Activated CD8-positive, alpha-beta memory T cell treated with anti-CD3 and anti-CD28 coated beads, Interleukin-2, amount 50 U/mL, for 24 hours (primary cell): Measurements from ENCODE around the gene OR2A7.
"Not testable (repeated sequence)": the region's sequence is repeated elsewhere in the genome, so short reads cannot be mapped to it uniquely, and the experiment has no call there.

Source experiments
- DNase-seq: peaks from one replicate; pipeline ENCODE4 v3.0.0-alpha.2; 2020; ENCODE audit errors: extremely low read depth

Gene OR2A7, protein sequence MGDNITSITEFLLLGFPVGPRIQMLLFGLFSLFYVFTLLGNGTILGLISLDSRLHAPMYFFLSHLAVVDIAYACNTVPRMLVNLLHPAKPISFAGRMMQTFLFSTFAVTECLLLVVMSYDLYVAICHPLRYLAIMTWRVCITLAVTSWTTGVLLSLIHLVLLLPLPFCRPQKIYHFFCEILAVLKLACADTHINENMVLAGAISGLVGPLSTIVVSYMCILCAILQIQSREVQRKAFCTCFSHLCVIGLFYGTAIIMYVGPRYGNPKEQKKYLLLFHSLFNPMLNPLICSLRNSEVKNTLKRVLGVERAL

DNA sequence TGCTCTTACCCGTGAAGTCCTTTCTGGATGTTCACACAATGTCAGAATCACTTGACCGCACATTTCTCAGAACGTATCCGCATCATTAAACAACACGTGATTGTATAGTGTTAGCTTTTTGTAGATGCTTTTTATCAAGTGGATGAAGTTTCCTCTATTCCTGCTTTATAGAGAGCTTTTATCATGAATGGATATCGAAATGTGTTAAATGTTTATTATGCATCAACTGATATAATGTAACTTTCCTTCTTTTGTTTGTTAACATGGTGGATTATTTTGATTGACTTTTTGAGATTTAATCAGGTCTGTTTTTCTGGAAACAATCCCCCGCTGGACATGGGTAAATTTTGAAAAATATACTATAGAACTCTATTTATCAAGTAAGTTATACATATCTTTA is at the start of gene OR2A7:
Gene OR2A7, minus strand, starts transcription at position 101 of the 400 bp plus-strand sequence. CDS start 5,164 bp downstream, outside the sequence.
- not testable (repeated sequence) for DNase-seq

DNA sequence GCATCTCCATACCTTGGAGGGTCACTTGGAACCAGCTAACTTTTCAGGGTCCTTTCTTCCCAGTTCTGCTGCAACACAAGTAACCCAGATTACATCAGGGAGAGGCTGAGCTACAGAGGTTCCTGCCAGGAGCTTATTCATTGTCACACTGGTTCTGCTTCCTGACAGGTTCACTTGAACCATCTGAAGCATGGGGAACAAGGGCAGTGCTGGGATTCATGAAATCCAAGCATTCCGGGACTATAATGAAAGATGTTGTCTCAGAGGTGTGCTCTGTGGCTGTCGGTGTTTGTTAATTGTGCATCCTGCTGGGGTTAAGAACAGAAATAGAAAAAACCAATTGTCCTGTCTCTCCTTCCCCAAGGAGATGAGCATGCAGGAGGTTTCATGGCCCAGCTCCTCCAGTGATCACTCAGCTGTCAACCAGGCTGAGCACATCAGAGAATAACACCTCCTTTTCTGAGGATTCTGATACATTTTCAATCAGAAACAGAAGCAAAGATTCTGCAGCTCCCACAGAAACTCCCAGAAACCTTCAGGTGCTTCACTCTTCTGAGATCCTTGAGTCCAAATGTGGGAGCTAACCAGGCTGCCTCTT is 47.4 kb upstream of the OR2A7 start, which contains the start of gene OR2A1:
Gene OR2A1, plus strand, starts transcription at position 548 of the 598 bp plus-strand sequence. CDS start 5,706 bp downstream, outside the sequence.
- not testable (repeated sequence) for DNase-seq

DNA sequence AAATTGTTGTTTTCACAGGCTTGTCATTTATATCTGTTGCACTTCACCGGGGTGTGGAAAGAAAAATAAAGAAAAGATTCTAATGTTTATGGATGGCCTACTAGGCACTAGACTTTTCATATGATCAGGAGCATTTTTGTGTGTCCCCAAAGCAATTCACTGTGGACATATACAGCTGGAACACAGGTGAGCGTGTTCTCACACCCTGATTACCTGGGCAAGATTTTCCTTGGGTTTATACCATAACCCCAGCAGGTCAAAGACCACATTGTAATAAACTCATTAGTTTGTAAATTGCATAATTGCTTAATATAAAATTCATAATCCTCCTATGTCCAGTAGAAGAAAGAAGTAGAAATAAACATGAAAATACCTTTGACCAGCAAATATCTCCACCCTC is 46.6 kb upstream of the OR2A7 start:
- not testable (repeated sequence) for DNase-seq

DNA sequence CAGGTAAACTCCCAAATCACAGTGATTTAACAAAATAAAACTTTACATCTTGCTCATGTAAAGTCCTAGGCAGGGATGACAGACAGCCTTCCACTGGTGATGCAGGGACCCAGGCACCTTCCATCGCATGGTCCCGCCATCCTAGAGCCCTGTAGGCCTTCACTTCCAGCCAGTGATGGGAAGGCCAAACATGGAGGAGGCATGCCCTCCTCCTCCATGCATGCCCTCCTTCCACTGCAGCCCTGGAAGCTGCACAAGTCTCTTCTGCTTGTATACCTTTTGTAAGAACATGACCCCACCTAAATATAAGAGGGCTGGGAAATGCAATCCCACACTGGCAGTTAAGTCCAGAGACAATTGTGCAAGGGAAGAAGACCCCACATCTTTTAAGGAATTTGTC is 45.1 kb upstream of the OR2A7 start:
- DNase-seq: not testable (repeated sequence)

DNA sequence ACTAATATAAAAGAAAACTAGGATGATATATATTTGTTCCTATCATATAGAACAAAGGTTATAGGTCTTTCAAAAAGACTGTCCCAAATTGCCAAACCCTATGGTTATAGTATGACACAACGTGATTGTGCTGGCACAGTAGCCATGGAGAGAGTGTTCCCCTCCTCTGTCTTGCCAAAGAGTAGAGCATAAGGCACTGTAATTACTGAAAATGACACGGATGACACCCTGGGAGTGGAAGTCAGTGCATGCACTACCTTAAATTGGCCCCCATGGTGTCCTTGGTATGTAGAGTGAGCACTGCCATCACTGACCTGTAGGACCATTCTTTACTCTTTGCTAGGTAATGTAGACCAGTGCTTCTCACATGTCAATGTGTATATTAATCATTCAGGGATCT is 40.6 kb upstream of the OR2A7 start:
- not testable (repeated sequence) for DNase-seq

DNA sequence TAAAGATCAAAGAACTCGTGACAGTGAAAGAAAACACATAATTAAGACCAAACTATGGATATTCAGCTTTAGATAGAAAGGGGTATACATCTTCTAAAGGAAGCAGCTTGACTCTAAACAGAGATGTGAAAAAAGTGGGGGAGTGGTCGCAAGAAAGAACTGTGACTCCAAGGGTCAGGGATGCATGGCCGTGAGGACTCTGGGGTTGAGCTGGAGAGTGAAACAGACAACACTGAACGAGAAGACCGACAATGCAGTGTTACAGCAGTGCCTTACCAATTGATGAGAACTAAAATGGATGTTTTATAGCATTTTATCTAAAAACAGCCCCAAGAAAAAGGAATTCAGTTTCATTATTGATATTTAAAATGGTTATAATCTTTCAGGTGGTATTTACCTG is 39.0 kb upstream of the OR2A7 start:
- DNase-seq: not testable (repeated sequence)

DNA sequence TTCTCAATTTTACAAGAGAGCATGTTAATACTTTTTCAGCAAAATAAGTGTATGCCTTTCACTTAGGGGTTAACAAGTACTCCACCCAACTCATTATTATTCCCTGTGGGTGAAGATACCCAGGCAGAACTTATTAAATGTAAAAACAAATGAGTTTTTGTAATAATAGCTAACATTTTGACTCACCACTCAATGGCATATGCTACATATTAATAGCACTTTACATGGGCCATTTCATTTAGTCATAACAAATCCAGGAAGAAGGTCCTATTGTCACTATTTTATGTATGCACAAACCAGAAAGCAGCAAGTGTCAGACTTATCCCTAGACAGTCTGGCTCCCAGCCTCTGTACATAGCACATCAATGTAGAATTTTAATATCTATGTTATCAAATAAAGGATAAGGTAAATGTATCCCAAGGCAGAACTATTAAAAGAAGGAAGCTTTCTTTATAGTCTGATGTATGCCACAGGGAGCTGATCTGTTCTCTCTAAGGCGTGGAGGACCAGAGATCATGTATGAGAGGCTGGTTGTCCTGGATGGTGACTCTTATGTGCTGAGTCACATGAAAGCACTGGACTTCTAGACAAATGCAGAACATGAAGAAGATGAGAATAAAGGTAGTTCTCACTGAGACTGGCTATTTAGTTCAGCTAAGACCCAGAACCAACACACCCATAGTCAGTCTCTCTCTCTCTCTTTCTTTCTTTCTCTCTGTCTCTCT is 38.1 kb upstream of the OR2A7 start:
- DNase-seq: not testable (repeated sequence)

DNA sequence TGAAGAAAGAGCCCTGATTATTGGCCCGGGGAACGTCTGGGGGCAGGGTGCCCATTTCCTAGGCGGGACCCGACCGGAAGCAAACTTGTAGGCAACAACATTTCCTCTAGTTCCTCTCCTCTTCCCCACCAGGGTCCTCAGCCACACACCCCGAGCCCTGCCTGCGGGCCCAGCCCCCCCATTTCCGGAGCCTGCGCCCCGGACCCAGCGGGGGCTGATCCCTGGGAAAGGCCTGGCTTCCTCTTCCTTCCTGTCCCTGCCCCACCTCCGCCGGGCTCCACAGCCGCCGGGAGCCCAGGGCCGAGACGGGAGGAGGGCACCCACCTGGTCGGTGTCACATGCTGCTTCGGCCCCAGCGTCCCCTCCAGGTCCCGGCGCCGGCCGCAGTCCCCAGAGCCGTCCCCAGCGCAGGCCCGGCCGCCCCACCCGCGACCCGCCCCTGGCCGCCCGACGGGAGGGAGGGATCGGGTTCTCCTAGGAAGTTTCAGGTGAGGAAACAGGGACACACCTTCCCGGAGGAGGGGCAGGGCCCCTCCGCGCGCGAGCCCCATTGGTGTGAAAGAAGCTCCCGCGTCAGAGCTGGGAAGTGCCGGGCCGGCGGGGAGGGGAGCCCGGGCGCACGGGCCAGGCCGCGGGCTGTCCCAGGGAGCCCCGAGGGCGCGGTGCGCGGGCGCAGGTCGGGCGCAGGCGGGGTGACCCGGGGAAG is 29.4 kb upstream of the OR2A7 start:
- not testable (repeated sequence) for DNase-seq

DNA sequence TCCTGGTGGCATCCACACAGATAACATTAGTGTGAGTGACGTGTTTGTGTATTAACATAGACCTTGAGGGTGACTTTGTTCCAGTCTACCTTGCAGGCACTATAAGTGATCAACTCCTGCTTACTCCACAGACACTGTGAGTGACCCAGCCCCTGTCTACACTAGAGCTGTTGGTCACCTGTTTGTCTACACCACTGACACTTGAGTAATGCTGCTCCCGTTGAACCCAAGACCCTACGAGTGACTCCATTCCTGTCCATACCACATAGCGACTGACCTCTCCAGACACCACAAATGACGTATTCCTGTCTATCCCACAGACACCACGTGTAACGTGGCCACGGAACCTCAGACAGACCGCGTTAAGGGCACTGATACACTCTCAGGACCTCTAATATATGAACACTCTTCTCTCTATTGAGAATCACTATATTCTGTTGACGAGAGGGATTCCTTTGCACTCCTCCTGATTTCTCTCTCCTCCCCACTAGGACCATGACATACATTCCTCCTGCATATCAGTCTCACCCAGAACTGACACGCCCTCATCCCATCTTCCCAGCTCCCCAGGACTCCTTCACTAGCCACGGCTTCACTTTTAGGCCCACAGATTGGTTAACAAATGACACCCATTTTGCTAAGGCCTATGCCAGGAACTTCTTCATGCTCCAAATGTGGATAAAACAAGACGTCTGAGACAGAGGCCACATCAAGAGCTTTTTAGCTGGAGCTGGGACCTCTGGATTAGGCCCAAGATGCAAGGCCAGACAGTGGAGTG is 28.0 kb upstream of the OR2A7 start:
- DNase-seq: not testable (repeated sequence)

DNA sequence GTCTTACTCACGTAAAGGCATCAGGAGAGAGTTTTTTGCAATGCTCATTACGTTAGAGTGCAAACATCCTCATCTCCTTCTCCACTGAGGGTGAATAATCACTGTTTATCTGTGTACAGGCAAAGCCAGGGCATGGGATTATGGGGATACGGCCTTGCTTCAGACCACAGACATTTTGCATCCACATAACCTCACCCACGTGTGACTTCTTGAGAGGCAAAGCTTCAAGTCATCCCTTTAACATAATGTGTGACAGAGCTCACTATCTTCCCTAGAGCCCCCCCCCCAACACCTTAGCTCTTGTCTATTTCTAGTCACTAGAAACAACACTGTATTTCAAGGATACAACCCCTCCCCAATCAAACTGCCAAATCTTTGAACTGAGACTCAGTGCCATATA is 27.0 kb upstream of the OR2A7 start:
- not testable (repeated sequence) for DNase-seq

DNA sequence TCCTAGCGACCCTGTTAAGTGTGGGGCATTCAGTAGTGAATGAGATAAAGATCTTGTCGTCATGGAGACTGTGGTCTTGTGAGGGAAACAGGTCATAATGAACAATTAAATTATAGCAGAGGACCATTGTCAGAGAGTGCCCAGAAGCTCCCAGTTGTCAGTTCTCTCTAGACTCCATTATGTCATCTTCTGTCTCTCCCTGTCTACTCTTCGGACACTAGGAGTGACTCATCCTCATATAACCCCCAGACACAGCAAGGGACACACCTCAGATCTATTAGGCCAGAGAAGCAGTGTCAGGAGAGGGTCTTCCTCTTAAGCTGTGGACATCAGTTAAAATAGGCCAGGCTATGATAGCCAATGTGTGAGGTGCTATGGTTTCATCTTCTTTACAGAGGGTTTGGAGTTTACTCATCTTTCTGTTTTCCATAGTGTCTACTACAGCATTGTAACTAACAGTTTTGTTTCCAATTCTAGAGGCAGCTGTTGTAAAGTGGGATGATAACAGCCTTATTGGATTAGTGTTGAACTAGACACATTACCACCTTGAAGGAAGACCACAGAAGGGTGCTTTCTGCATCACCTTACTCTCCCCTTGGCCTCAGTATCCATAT is 22.7 kb upstream of the OR2A7 start:
- DNase-seq: not testable (repeated sequence)

DNA sequence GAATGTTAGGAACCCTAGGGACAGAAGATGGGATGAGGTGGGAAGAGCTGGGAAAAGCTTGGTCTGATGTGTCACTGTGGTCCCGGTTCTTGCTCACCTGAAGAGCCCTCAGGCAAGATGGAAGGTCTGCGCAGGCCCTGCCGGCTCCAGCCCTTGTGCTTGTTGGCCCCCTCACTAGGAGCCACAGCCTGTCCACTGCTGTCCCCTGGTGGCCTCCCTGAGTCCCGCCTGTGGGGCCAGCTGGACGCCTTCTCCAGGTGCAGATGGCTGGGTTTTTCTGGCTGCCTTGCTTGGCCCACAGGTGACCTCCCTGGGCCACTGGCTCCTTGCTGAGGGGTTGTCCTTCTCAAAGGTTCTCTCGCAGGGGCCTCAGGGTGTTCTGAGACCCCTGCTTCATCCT is 19.1 kb upstream of the OR2A7 start:
- DNase-seq: not testable (repeated sequence)

DNA sequence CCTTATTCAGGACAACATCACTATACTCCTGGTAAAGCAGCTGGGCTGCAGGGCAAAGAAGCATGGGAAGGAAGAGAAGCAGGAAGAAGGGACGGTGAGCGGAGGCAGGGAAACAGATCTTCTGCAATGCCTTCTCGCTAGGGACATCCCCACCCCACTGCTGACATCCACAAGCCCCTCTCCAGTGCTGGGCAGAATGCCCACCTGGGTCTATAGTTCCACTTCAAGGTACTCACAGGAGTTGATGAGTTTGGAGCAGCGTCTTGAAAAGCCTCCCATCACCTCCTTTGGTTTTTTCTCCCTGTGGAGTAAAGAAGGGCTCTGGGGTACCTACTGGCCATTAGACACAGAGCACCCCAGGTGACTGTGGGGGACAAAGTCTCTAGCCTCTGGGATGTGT is 17.9 kb upstream of the OR2A7 start:
- not testable (repeated sequence) for DNase-seq

DNA sequence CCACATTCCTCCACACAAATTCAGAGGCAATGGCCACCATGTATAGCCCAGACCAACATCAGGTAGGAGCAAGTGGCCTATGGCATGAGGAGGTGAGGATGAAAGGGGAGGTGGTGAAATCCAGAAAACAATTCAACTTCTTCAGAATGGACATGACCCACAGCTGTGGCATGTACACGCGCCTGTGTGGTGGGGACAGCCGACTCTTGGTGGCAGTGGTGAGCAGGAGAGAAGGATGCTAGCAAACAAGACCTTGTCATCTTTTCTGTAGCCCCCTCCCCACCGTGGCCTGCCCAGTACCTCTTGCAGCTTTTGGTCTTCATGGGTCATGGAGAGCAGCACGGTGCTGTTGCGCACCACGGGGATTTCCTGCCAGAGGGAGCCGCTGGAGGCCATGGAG is 17.4 kb upstream of the OR2A7 start:
- not testable (repeated sequence) for DNase-seq

DNA sequence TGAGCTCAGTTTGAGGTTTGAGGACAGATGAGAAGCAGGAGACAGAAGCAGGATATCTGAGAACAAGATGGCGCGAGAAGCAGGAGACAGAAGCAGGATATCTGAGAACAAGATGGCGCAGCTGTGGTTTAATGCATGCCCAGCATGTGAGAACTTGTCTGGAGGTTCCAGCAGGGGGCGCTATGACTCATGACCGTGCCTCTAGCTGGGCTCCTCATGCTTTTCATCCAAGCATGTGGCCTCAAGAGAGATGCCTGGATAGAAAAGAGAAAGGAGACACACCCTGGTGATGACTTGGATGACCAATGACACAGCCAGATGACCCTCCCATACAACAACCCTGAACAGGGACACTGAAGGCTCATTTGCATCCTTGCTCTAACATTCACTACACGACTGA is 15.4 kb upstream of the OR2A7 start:
- DNase-seq: not testable (repeated sequence)

DNA sequence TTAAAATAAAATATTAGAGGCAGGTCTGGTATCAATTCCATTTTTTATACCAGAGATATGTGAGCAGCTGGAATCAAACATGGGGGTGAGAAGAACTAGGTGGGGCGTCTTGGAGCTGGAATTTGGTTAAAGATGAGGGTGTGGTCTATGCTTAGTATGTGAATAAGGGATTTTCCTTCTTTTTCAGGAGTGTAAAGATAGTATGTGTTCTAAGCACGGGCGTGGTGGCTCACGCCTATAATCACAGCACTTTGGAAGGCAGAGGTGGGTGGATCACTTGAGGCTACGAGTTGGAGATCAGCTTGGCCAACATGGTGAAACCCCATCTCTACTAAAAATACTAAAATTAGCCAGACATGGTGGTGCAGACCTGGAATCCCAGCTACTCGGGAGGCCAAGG is 10.7 kb upstream of the OR2A7 start:
- not testable (repeated sequence) for DNase-seq

DNA sequence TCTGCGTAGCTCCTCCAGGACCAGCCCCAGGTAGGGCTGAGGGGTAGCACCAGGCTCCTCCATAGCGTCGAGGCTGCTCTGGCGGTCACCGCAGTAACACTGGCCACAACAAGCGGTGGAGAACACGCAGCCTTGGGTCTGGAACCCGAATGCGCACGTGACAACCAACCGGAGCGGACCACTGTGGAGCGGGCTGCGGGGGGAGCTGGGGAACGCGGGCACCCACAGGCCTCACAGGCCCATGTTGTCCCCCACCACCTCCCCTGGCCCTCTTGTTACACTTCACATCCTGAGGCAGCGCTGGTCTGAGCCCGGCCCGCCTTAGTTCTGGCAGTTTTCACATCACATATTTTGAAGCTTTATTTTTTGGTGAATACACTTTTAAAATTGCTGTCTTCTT is 4.6 kb upstream of the OR2A7 start, which contains the start of gene CTAGE8:
Gene CTAGE8, minus strand, starts transcription at position 101 of the 400 bp plus-strand sequence. Its CDS starts 38 bp downstream, at position 63.
- DNase-seq: not testable (repeated sequence)

DNA sequence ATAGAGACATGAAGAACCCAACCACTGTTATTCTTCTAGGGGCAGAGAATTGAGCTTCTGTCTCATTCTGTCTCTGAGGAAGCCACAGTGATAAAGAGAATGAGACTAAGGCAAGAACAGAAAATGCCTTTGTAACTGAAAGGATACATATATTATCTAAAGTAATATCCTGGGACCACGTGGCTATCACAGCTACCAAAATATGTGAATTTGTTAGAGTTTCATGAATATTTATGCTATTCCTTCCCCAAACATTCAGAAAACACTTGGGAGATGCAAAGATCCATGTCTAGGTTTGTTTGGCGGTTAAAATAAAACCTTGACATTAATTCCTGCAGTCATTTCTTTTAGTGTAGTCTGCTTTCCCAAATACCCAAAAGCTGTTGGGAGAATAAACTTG is 2.5 kb downstream of the OR2A7 start:
- DNase-seq: not testable (repeated sequence)

DNA sequence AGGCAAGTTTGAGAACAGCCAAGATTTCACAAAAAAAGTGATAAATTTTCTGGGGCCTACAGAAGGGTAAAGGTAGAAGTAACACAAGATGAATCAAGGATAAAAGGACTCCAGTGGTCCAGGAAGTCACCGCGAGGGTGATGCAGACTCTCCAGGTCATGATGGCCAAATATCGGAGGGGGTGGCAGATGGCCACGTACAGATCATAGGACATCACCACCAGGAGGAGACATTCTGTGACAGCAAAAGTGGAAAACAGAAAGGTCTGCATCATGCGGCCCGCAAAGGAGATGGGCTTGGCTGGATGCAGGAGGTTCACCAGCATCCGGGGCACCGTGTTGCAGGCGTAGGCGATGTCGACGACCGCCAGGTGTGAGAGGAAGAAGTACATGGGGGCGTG is 5.5 kb downstream of the OR2A7 start:
- DNase-seq: not testable (repeated sequence)

DNA sequence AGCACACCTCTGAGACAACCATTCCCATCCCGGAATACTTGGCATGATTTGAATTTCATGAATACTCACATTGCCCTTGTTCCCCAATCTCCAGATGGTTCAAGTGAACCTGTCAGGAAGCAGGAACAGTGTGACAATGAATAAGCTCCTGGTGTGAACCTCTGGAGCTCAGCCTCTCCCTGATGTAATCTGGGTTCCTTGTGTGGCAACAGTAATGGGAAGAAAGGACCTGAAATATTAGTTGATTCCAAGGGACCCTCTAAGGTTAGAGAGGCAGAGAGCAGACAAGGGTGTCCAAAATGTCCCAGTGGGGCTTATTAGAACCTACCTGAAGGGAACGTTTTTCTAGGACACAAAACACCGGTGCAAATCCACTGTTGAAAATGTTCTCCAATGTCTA is 8.5 kb downstream of the OR2A7 start:
- DNase-seq: no peak
